HepG2 (cell line): Measurements from ENCODE around the gene ZBTB9. TPM values are rescaled to one million over a fixed set of nuclear protein-coding genes. Genes with fewer than 3 reads are reported as not detected.

Experiments
- FOSL2 ChIP-seq: sonication (generic); formaldehyde crosslinking; IDR thresholded peaks from 2 replicates; pipeline ENCODE4 v1.4.0; 2020; ENCODE audit warnings: missing genetic modification reagents
- KDM5A ChIP-seq: fragments of 200-600 bp; sonication (generic); IDR thresholded peaks from 2 replicates; pipeline ENCODE4 v1.7.0; 2018; ENCODE audit warnings: antibody characterized with exemption, mild to moderate bottlenecking, low read length, borderline replicate concordance
- MAFK ChIP-seq, 2 experiments: IDR thresholded peaks in 1 of 2; conservative IDR thresholded peaks in 1 of 2; 2 replicates each; pipeline ENCODE4 v1.6.1; 2011; ENCODE audit warnings: improper control_type of control experiment in 2 of 2, low read length in 2 of 2
- TCF7L2 ChIP-seq: IDR thresholded peaks from 2 replicates; pipeline ENCODE4 v1.6.1; 2011; ENCODE audit warnings: mild to moderate bottlenecking, low read depth, low read length, moderate library complexity
- ZBTB40 ChIP-seq, 2 experiments: fragments of 450-650 bp in 1 of 2; sonication (generic) in 1 of 2; formaldehyde crosslinking in 1 of 2; IDR thresholded peaks; 2 replicates each; pipeline versions ENCODE4 v1.6.1 to v1.8.0; 2016 to 2022; ENCODE audit warnings: antibody characterized with exemption in 1 of 2, mild to moderate bottlenecking in 1 of 2, missing genetic modification reagents in 1 of 2
- ZNF350 ChIP-seq: sonication (generic); formaldehyde crosslinking; IDR thresholded peaks from 2 replicates; pipeline ENCODE4 v1.4.0; 2020; ENCODE audit warnings: mild to moderate bottlenecking, low read depth, missing genetic modification reagents, borderline replicate concordance
- ZNF407 ChIP-seq: sonication (generic); formaldehyde crosslinking; IDR thresholded peaks from one replicate; pipeline ENCODE4 v1.5.1; 2020; ENCODE audit warnings: mild to moderate bottlenecking, missing genetic modification reagents; ENCODE audit errors: not compliant biosample characterization
- ZNF709 ChIP-seq: sonication (generic); formaldehyde crosslinking; IDR thresholded peaks from 2 replicates; pipeline ENCODE4 v1.5.0; 2020; ENCODE audit warnings: mild to moderate bottlenecking, missing genetic modification reagents
- polyA plus RNA-seq, 8 experiments: library from polyadenylated mRNA; depleted of rRNA in 3 of 8; stranded (reverse) in 7 of 8; unstranded in 1 of 8; fragments of >200 nt; fragmentation: Illumina TruSeq in 4 of 8; extraction: Trizol in 4 of 8; gene quantifications; 2 replicates each; pipeline versions ENCODE4 v1.2.1 to v1.2.3, GENCODE V29; 2011 to 2016; ENCODE audit warnings: low read depth in 4 of 8, missing spikeins in 1 of 8, mixed read lengths in 1 of 8; ENCODE audit not compliant: insufficient read depth in 1 of 8
- total RNA-seq, 5 experiments: library from RNA; depleted of rRNA; stranded (reverse); fragments of >200 nt; fragmentation: Illumina TruSeq; extraction: Trizol; gene quantifications; 2 replicates each; pipeline ENCODE4 v1.2.3, GENCODE V29; 2016; ENCODE audit warnings: low read depth in 1 of 5

The ZBTB9 gene
- total and polyA plus RNA-seq, 2 of the 13 experiments (the other 11 are each of a cell fraction or from before 2014, with no cell fraction given): 5.3 to 9.2 TPM

- TF ChIP-seq ZBTB40 (IDR thresholded peaks at IDR 0.05) (no peak), ZBTB40 (CRISPR knock-in tag; IDR thresholded peaks at IDR 0.05) (0 out of 2 replicates have a peak, but pooled peaks have one; percentile 26), TCF7L2 (no peak), ZNF709 (no peak), KDM5A (no peak), FOSL2 (CRISPR knock-in tag) (peak; percentile 37; the same call in 1 of the 2 replicates), MAFK (conservative IDR thresholded peaks at IDR 0.05 in 1 of 2, IDR thresholded peaks at IDR 0.05 in 1 of 2; ENCODE audit: low read length in 2 of 2) (no peak), ZNF350 (CRISPR knock-in tag) (no peak; the same call in 1 of the 2 replicates), ZNF407 (CRISPR knock-in tag) (no peak)
These were observed 28.5 kb upstream of the ZBTB9 start (continued) for GRCh38 chr6:33425668-33426577.
